Tibial artery (tissue), 4 donors: Measurements from ENCODE around the gene NPNT.

ENCODE experiments used
- DNase-seq, 2 donors: peaks; one replicate each; pipeline ENCODE4 v3.0.0-alpha.2; 2019
- H3K27ac ChIP-seq, 2 donors: fragments of 200-600 bp; sonication (generic) in 1 of 2; 1 replicate in 1 of 2; 2 replicates in 1 of 2; pipeline ENCODE4 v1.5.1; 2018 to 2019; ENCODE audit warnings: mild to moderate bottlenecking in 1 of 2
- H3K27me3 ChIP-seq, 2 donors: fragments of 200-600 bp; sonication (generic) in 1 of 2; one replicate each; pipeline versions ENCODE4 v1.5.1 to v1.6.0; 2016 to 2019
- H3K36me3 ChIP-seq, 3 donors: fragments of 200-600 bp; sonication (generic) in 2 of 3; one replicate each; pipeline ENCODE4 v1.5.1; 2016 to 2019; ENCODE audit warnings: mild to moderate bottlenecking in 2 of 3
- H3K4me1 ChIP-seq, 4 donors: fragments of 200-600 bp; sonication (generic) in 2 of 4; 1 replicate in 3 of 4; 2 replicates in 1 of 4; pipeline ENCODE4 v1.5.1; 2016 to 2019
- H3K4me3 ChIP-seq, 2 donors: fragments of 200-600 bp; sonication (generic) in 1 of 2; 1 replicate in 1 of 2; 2 replicates in 1 of 2; pipeline ENCODE4 v1.5.1; 2018 to 2019; ENCODE audit warnings: mild to moderate bottlenecking in 2 of 2
- H3K9me3 ChIP-seq, 3 donors: fragments of 200-600 bp; sonication (generic) in 1 of 3; one replicate each; pipeline ENCODE4 v1.5.1; 2016 to 2019
- intact Hi-C: fragments of 100-400 bp; cut with DNase I; formaldehyde crosslinking; loops from one replicate; pipeline ENCODE4 v1.15.0; 2023; ENCODE audit warnings: low total_unique reads
- TF ChIP-seq, protein P1 (sequence below), 2 experiments: fragments of 200-600 bp in 1 of 2; fragments of 450-650 bp in 1 of 2; IDR thresholded peaks; one replicate each; pipeline ENCODE4 v1.5.1; 2017 to 2019; ENCODE audit warnings: antibody characterized with exemption in 2 of 2, mild to moderate bottlenecking in 1 of 2, moderate library complexity in 1 of 2

Gene NPNT

DNA sequence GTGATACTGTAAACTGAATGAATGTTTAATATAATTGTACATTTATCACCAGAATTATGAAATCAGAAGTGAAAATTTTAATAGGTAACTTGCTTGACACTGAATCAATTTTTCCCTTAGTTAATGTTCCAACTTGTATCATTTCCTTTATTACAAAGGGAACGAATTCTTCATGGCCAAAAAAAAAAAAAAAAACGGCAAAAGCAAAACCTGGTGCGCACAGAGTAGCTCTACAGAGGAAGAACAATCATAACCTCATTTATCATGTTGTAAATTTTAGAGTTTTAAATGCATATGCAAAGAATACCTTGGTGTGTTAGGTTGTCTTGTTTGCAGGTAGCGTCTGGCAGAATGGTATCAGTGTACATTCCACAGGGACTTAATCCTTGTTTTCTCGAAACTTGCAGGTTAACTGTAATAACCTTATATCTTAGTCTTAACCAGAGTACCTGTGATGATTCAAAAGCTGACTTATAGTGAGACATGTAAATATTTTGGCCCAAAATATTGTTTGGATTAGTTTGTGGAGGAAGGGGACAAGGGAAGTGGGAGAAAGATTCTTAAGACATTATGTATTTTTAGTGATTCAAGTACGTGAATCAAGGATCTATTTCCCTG is 70.0 kb downstream of the NPNT start:
- H3K4me1 ChIP-seq: peaks cover 0 to 36% (median 13%) of the 10 kb centered on the region in 4 donors
- DNase-seq: no peak
- intact Hi-C loops: no loop called here
- H3K27me3 ChIP-seq: no peaks in the 10 kb centered on the region
- H3K27ac ChIP-seq: peak overlapping the region in 1 of 2 donors; percentile 45
- H3K36me3 ChIP-seq: peaks cover 3 to 11% (median 9%) of the 10 kb centered on the region in 3 donors
- H3K4me3 ChIP-seq: no peak overlapping the region
- TF ChIP-seq, protein P1, sequence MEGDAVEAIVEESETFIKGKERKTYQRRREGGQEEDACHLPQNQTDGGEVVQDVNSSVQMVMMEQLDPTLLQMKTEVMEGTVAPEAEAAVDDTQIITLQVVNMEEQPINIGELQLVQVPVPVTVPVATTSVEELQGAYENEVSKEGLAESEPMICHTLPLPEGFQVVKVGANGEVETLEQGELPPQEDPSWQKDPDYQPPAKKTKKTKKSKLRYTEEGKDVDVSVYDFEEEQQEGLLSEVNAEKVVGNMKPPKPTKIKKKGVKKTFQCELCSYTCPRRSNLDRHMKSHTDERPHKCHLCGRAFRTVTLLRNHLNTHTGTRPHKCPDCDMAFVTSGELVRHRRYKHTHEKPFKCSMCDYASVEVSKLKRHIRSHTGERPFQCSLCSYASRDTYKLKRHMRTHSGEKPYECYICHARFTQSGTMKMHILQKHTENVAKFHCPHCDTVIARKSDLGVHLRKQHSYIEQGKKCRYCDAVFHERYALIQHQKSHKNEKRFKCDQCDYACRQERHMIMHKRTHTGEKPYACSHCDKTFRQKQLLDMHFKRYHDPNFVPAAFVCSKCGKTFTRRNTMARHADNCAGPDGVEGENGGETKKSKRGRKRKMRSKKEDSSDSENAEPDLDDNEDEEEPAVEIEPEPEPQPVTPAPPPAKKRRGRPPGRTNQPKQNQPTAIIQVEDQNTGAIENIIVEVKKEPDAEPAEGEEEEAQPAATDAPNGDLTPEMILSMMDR (IDR thresholded peaks at IDR 0.05): no peak
- H3K9me3 ChIP-seq: no peaks in the 10 kb centered on the region

DNA sequence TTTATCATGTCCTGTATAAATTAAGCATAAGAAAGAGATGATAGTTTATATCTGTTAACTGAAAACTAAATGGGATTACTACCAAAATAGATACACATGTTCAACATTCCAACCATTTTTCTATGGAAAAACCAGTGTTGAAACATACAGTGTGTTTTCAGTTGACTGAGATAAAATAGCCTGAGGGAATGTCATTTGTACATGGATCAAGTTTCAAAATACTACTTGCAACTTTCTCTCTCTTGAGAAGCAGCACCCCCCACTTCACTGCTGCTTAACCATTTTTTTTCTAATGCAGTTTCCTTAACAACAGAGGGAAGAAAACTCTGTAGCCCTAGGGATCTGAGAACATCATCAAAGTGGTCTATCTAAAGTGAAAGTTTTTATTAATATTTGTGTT is 70.8 kb downstream of the NPNT start:
- intact Hi-C loops: no loop called here
- Histone ChIP-seq H3K4me1 (peaks cover 0 to 39% (median 13%) of the 10 kb centered on the region in 4 donors), H3K27me3 (no peaks in the 10 kb centered on the region), H3K4me3 (no peak overlapping the region), H3K36me3 (peaks cover 0 to 9% (median 4%) of the 10 kb centered on the region in 3 donors), H3K27ac (peak overlapping the region in 1 of 2 donors; percentile 45), H3K9me3 (no peaks in the 10 kb centered on the region)
- TF ChIP-seq, protein P1 (IDR thresholded peaks at IDR 0.05): no peak
- DNase-seq: no peak

DNA sequence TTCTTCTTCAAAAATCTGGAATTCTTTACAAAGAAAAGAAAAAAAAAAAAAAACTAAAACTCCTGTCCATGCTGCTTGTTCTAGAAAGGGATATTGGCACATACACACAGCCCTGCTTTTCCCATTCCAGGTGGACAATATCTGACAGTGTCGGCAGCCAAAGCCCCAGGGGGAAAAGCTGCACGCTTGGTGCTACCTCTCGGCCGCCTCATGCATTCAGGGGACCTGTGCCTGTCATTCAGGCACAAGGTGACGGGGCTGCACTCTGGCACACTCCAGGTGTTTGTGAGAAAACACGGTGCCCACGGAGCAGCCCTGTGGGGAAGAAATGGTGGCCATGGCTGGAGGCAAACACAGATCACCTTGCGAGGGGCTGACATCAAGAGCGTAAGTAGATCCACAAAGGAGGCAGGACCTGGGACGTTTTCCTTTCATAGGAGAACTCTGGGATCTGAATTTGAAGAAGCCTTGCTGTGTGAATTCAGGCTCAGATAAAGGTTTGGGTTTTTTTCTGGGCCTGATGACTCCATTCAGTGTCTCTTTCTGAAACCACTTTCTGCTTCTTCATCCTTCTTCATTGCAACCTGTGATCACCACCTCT is 71.9 kb downstream of the NPNT start:
- TF ChIP-seq, protein P1 (IDR thresholded peaks at IDR 0.05): no peak
- Histone ChIP-seq H3K4me3 (no peak overlapping the region), H3K27me3 (no peaks in the 10 kb centered on the region), H3K9me3 (no peaks in the 10 kb centered on the region), H3K4me1 (peaks cover 0 to 39% (median 13%) of the 10 kb centered on the region in 4 donors), H3K36me3 (peaks cover 0 to 9% (median 0%) of the 10 kb centered on the region in 3 donors), H3K27ac (peak overlapping the region in 1 of 2 donors; percentile 45)
- intact Hi-C loops: no loop called here
- no peak for DNase-seq

DNA sequence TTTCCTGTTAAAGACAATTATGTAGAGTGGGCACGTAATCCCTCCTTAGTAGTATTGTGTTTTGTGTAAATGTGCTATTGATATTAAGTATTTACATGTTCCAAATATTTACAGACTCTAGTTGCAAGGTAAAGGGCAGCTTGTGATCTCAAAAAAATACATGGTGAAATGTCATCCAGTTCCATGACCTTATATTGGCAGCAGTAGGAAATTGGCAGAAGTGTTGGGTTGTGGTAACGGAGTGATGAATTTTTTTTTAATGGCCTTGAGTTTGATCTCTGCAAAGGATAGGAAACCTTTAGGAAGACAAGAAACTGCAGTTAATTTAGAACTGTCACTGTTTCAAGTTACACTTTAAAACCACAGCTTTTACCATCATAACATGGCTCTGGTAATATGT is 74.3 kb downstream of the NPNT start:
- no peak overlapping the region for H3K27ac ChIP-seq
- peaks cover 4 to 9% (median 4%) of the 10 kb centered on the region in 3 donors for H3K36me3 ChIP-seq
- peaks cover 0 to 39% (median 13%) of the 10 kb centered on the region in 4 donors for H3K4me1 ChIP-seq
- TF ChIP-seq, protein P1 (IDR thresholded peaks at IDR 0.05): no peak
- DNase-seq: no peak
- no peaks in the 10 kb centered on the region for H3K9me3 ChIP-seq
- intact Hi-C loops: no loop called here
- no peaks in the 10 kb centered on the region for H3K27me3 ChIP-seq
- no peak overlapping the region for H3K4me3 ChIP-seq

DNA sequence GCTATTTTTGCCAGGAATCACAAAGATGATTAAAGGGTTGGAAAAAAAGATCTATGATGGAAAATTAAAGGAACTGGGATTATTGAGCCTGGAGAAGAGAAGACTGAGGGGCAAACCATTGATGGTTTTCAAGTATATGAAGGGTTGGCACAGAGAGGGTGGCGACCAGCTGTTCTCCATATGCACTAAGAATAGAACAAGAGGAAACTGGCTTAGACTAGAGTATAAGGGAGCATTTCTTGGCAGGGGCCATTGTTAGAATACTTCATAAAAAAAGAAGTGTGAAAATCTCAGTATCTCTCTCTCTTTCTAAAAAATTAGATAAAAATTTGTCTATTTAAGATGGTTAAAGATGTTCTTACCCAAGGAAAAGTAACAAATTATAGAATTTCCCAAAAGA is 75.1 kb downstream of the NPNT start:
- intact Hi-C loops: no loop called here
- DNase-seq: no peak
- Histone ChIP-seq H3K4me1 (peaks cover 0 to 37% (median 13%) of the 10 kb centered on the region in 4 donors), H3K4me3 (no peak overlapping the region), H3K9me3 (no peaks in the 10 kb centered on the region), H3K27ac (no peak overlapping the region), H3K27me3 (no peaks in the 10 kb centered on the region), H3K36me3 (peaks cover 4 to 9% (median 4%) of the 10 kb centered on the region in 3 donors)
- TF ChIP-seq, protein P1 (IDR thresholded peaks at IDR 0.05): no peak
